ENCODE results near the gene UBE3B. TPM values are rescaled to one million over a fixed set of nuclear protein-coding genes. Genes with fewer than 3 reads are reported as not detected.

The UBE3B gene
- polyA plus RNA-seq, 1 donor (not counting 4 experiments of a cell fraction or from before 2014, with no cell fraction given) = 27.1 TPM

- Histone ChIP-seq H3K27ac (ENCODE audit: control insufficient read depth, insufficient read depth, low read length) (no peak overlapping the region), H3K27me3 (ENCODE audit: control insufficient read depth, extremely low read depth, insufficient read depth, low read length) (no peaks in the 10 kb centered on the region), H3K79me2 (ENCODE audit: control insufficient read depth, insufficient read depth, low read length) (no peaks in the 10 kb centered on the region), H4K20me1 (ENCODE audit: control insufficient read depth, extremely low read depth, insufficient read depth, low read length) (no peaks in the 10 kb centered on the region), H3K4me3 (ENCODE audit: control insufficient read depth in 2 of 3, extremely low read depth in 1 of 3, insufficient read depth in 2 of 3, low read depth in 1 of 3, low read length in 3 of 3) (no peak overlapping the region), H3K36me3 (ENCODE audit: control insufficient read depth in 2 of 2, extremely low read depth in 1 of 2, insufficient read depth in 2 of 2, low read length in 2 of 2) (peaks cover 18 to 41% of the 10 kb centered on the region in 2 experiments), H3K9ac (ENCODE audit: control insufficient read depth, extremely low read depth, insufficient read depth, low read length) (no peak overlapping the region), H2AFZ (ENCODE audit: control insufficient read depth, low read length) (no peak overlapping the region), H3K9me3 (ENCODE audit: control insufficient read depth, low read depth, low read length) (no peaks in the 10 kb centered on the region), H3K4me2 (ENCODE audit: control insufficient read depth, extremely low read depth, insufficient read depth, low read depth, low read length) (no peak overlapping the region), H3K4me1 (ENCODE audit: control insufficient read depth, extremely low read depth, insufficient read depth, low read length) (no peaks in the 10 kb centered on the region), H3K9me1 (ENCODE audit: control insufficient read depth, extremely low read depth, insufficient read depth, low read length) (no peaks in the 10 kb centered on the region)
- dilution Hi-C loops (cut with MboI; ENCODE audit: extremely low pct_ligation_motif_present, low sequenced_read_pairs) = no loop called here
- no peak for FAIRE-seq
- TF ChIP-seq EZH2 (IDR thresholded peaks at IDR 0.05; ENCODE audit: low read length) (no peak), CTCF (optimal IDR thresholded peaks at IDR 0.05 in 1 of 3, IDR thresholded peaks at IDR 0.05 in 1 of 3, conservative IDR thresholded peaks at IDR 0.05 in 1 of 3; ENCODE audit: extremely low read depth in 1 of 3, insufficient read depth in 2 of 3, low read length in 3 of 3) (no peak)
- no peak for DNase-seq (ENCODE audit: low read depth, low spot score)
Measured at GRCh38 chr12:109523071-109523470, 45.6 kb downstream of the UBE3B start.

- no peak overlapping the region for H3K4me3 ChIP-seq (ENCODE audit: control insufficient read depth in 2 of 3, extremely low read depth in 1 of 3, insufficient read depth in 2 of 3, low read depth in 1 of 3, low read length in 3 of 3)
- no peaks in the 10 kb centered on the region for H3K79me2 ChIP-seq (ENCODE audit: control insufficient read depth, insufficient read depth, low read length)
- TF ChIP-seq CTCF (optimal IDR thresholded peaks at IDR 0.05 in 1 of 3, IDR thresholded peaks at IDR 0.05 in 1 of 3, conservative IDR thresholded peaks at IDR 0.05 in 1 of 3; ENCODE audit: extremely low read depth in 1 of 3, insufficient read depth in 2 of 3, low read length in 3 of 3) = no peak
- no peak for TF ChIP-seq EZH2 (IDR thresholded peaks at IDR 0.05; ENCODE audit: low read length)
- H3K9ac ChIP-seq (ENCODE audit: control insufficient read depth, extremely low read depth, insufficient read depth, low read length) = no peak overlapping the region
- H4K20me1 ChIP-seq (ENCODE audit: control insufficient read depth, extremely low read depth, insufficient read depth, low read length) = no peaks in the 10 kb centered on the region
- FAIRE-seq (no peak), DNase-seq (ENCODE audit: low read depth, low spot score) (no peak)
- no peaks in the 10 kb centered on the region for H3K9me1 ChIP-seq (ENCODE audit: control insufficient read depth, extremely low read depth, insufficient read depth, low read length)
- H3K9me3 ChIP-seq (ENCODE audit: control insufficient read depth, low read depth, low read length) = no peaks in the 10 kb centered on the region
- no peak overlapping the region for H2AFZ ChIP-seq (ENCODE audit: control insufficient read depth, low read length)
- dilution Hi-C loops (cut with MboI; ENCODE audit: extremely low pct_ligation_motif_present, low sequenced_read_pairs) = no loop called here
- H3K4me1 ChIP-seq (ENCODE audit: control insufficient read depth, extremely low read depth, insufficient read depth, low read length) = no peaks in the 10 kb centered on the region
- H3K36me3 ChIP-seq (ENCODE audit: control insufficient read depth in 2 of 2, extremely low read depth in 1 of 2, insufficient read depth in 2 of 2, low read length in 2 of 2) = peaks cover 18 to 37% of the 10 kb centered on the region in 2 experiments
- no peak overlapping the region for H3K27ac ChIP-seq (ENCODE audit: control insufficient read depth, insufficient read depth, low read length)
- no peak overlapping the region for H3K4me2 ChIP-seq (ENCODE audit: control insufficient read depth, extremely low read depth, insufficient read depth, low read depth, low read length)
- no peaks in the 10 kb centered on the region for H3K27me3 ChIP-seq (ENCODE audit: control insufficient read depth, extremely low read depth, insufficient read depth, low read length)
Measured at GRCh38 chr12:109523504-109523903, 46.1 kb downstream of the UBE3B start.
